PC-9 (cell line): ENCODE results near the gene UNC13B. TPM values are rescaled to one million over a fixed set of nuclear protein-coding genes. Genes with fewer than 3 reads are reported as not detected.
"Not testable (repeated sequence)": the region's sequence is repeated elsewhere in the genome, so short reads cannot be mapped to it uniquely, and the experiment has no call there.

Experiments
- BruUV-seq: library from RNA; stranded (reverse); fragments of 400-500 nt; replicated peaks from 2 replicates; lab custom pipeline; 2021; lab: Mats Ljungman, UMichigan
- CTCF ChIA-PET: fragments of 300-600 bp; sonication (Branson Sonifier 250); formaldehyde crosslinking; loops from one replicate; lab custom pipeline; 2022; ENCODE audit warnings: antibody characterized with exemption; lab: Charles Lee
- POLR2A ChIA-PET: fragments of 300-600 bp; sonication (Branson Sonifier 250); formaldehyde crosslinking; loops from one replicate; lab custom pipeline; 2022; ENCODE audit warnings: antibody characterized with exemption; ENCODE audit not compliant: unreplicated experiment; lab: Charles Lee
- DNase-seq, 2 experiments: peaks; one replicate each; pipeline versions ENCODE4 v3.0.0 to v3.0.0-alpha.2; 2015 to 2022; ENCODE audit warnings: mixed read lengths in 1 of 2
- H2AFZ ChIP-seq: fragments of 200-600 bp; sonication (generic); 2 replicates; pipeline ENCODE4 v1.8.1; 2017; ENCODE audit warnings: antibody characterized with exemption
- H3F3A ChIP-seq: fragments of 200-600 bp; sonication (generic); 2 replicates; pipeline ENCODE4 v1.8.1; 2017; ENCODE audit warnings: antibody characterized with exemption, mild to moderate bottlenecking, low read depth; ENCODE audit not compliant: insufficient read depth
- H3K27ac ChIP-seq: fragments of 200-600 bp; sonication (generic); 2 replicates; pipeline ENCODE4 v1.6.1; 2016; ENCODE audit warnings: mixed run types
- H3K27me3 ChIP-seq: fragments of 200-600 bp; sonication (generic); 2 replicates; pipeline ENCODE4 v1.6.1; 2016; ENCODE audit warnings: low read depth, mixed run types; ENCODE audit not compliant: insufficient read depth
- H3K36me3 ChIP-seq: fragments of 200-600 bp; sonication (generic); 2 replicates; pipeline ENCODE4 v1.6.1; 2016; ENCODE audit warnings: low read depth, mixed run types
- H3K4me1 ChIP-seq: fragments of 200-600 bp; sonication (generic); replicated peaks from 2 replicates; pipeline ENCODE4 v1.6.1; 2016; ENCODE audit warnings: mixed run types; ENCODE audit not compliant: insufficient read depth
- H3K4me2 ChIP-seq: fragments of 200-600 bp; sonication (generic); 2 replicates; pipeline ENCODE4 v1.6.1; 2017; ENCODE audit warnings: mixed run types
- H3K4me3 ChIP-seq: fragments of 200-600 bp; sonication (generic); 2 replicates; pipeline ENCODE4 v1.6.1; 2016; ENCODE audit warnings: mixed run types
- H3K79me2 ChIP-seq: fragments of 200-600 bp; sonication (generic); 2 replicates; pipeline ENCODE4 v1.6.1; 2017; ENCODE audit warnings: low read depth, mixed run types
- H3K9me2 ChIP-seq: fragments of 200-600 bp; sonication (generic); 2 replicates; pipeline ENCODE4 v1.8.1; 2017; ENCODE audit warnings: mild to moderate bottlenecking; ENCODE audit not compliant: insufficient read depth
- H3K9me3 ChIP-seq: fragments of 200-600 bp; sonication (generic); 2 replicates; pipeline ENCODE4 v1.8.1; 2016; ENCODE audit warnings: low read depth; ENCODE audit not compliant: insufficient read depth
- H4K20me1 ChIP-seq: fragments of 200-600 bp; sonication (generic); 2 replicates; pipeline ENCODE4 v1.8.1; 2017; ENCODE audit not compliant: insufficient read depth
- CTCF ChIP-seq: fragments of 200-600 bp; sonication (generic); conservative IDR thresholded peaks from 2 replicates; pipeline ENCODE4 v1.6.1; 2017; ENCODE audit warnings: mixed run types, antibody characterized with exemption, mild to moderate bottlenecking, moderate library complexity
- EZH2 ChIP-seq: fragments of 200-600 bp; sonication (generic); IDR thresholded peaks from 2 replicates; pipeline ENCODE4 v1.8.0; 2017; ENCODE audit warnings: antibody characterized with exemption, low read depth
- intact Hi-C: fragments of 100-400 bp; cut with micrococcal nuclease; formaldehyde crosslinking; loops from one replicate; pipeline ENCODE4 v1.10.0; 2022; ENCODE audit not compliant: unreplicated experiment
- total RNA-seq: library from RNA; stranded (reverse); gene quantifications from 2 replicates; pipeline ENCODE4 v1.2.3, GENCODE V29; 2021

Gene UNC13B
- total RNA-seq, 1 experiment from 2014 or later, result not detected

GRCh38 chr9:35164711-35165110 is 2.9 kb downstream of the UNC13B start:
- H3K27ac ChIP-seq, result no peak overlapping the region
- H3K79me2 ChIP-seq, result no peaks in the 10 kb centered on the region
- no peaks in the 10 kb centered on the region for H3K9me2 ChIP-seq
- BruUV-seq, result no TSS peak
- H3K4me1 ChIP-seq, result no peaks in the 10 kb centered on the region
- H3K9me3 ChIP-seq, result no peaks in the 10 kb centered on the region
- no peaks in the 10 kb centered on the region for H3F3A ChIP-seq
- TF ChIP-seq EZH2 (no peak), CTCF (no peak)
- ChIA-PET CTCF (no interaction called here), POLR2A (no interaction called here)
- no peak overlapping the region for H2AFZ ChIP-seq
- no peak for DNase-seq
- intact Hi-C loops, result no loop called here
- no peak overlapping the region for H3K4me3 ChIP-seq
- no peaks in the 10 kb centered on the region for H3K36me3 ChIP-seq
- no peaks in the 10 kb centered on the region for H4K20me1 ChIP-seq
- H3K27me3 ChIP-seq, result no peaks in the 10 kb centered on the region
- H3K4me2 ChIP-seq, result no peak overlapping the region

GRCh38 chr9:35167429-35167828 is 5.6 kb downstream of the UNC13B start:
- intact Hi-C loops, H3K79me2 ChIP-seq, POLR2A ChIA-PET, H4K20me1 ChIP-seq, CTCF ChIA-PET, H3K4me1 ChIP-seq, H3K27ac ChIP-seq, H3K9me3 ChIP-seq, H3K36me3 ChIP-seq, H3K4me2 ChIP-seq, H2AFZ ChIP-seq, H3K27me3 ChIP-seq, DNase-seq, BruUV-seq, H3K4me3 ChIP-seq, H3K9me2 ChIP-seq, H3F3A ChIP-seq: not testable (repeated sequence)

GRCh38 chr9:35168963-35169362 is 7.2 kb downstream of the UNC13B start:
- no peak overlapping the region for H3K4me3 ChIP-seq
- no peak overlapping the region for H3K27ac ChIP-seq
- no peak for DNase-seq
- no TSS peak for BruUV-seq
- H3K27me3 ChIP-seq, result no peaks in the 10 kb centered on the region
- POLR2A ChIA-PET, result no interaction called here
- H3K79me2 ChIP-seq, result no peaks in the 10 kb centered on the region
- H3K36me3 ChIP-seq, result no peaks in the 10 kb centered on the region
- H3K9me3 ChIP-seq, result no peaks in the 10 kb centered on the region
- intact Hi-C loops, result no loop called here
- no peak overlapping the region for H3K4me2 ChIP-seq
- CTCF ChIA-PET, result no interaction called here
- no peaks in the 10 kb centered on the region for H4K20me1 ChIP-seq
- H3K4me1 ChIP-seq, result no peaks in the 10 kb centered on the region
- H3F3A ChIP-seq, result no peaks in the 10 kb centered on the region
- H3K9me2 ChIP-seq, result no peaks in the 10 kb centered on the region
- H2AFZ ChIP-seq, result no peak overlapping the region
- TF ChIP-seq CTCF (no peak), EZH2 (no peak)

- BruUV-seq, result no TSS peak
- no peaks in the 10 kb centered on the region for H3K9me3 ChIP-seq
- no peaks in the 10 kb centered on the region for H3K36me3 ChIP-seq
- no peak overlapping the region for H3K4me2 ChIP-seq
- H2AFZ ChIP-seq, result no peak overlapping the region
- no peak overlapping the region for H3K27ac ChIP-seq
- no peak for TF ChIP-seq EZH2
- TF ChIP-seq CTCF, result no peak
- no peak for DNase-seq
- H4K20me1 ChIP-seq, result no peaks in the 10 kb centered on the region
- ChIA-PET POLR2A (no interaction called here), CTCF (no interaction called here)
- H3K4me1 ChIP-seq, result no peaks in the 10 kb centered on the region
- H3K4me3 ChIP-seq, result no peak overlapping the region
- H3F3A ChIP-seq, result no peaks in the 10 kb centered on the region
- intact Hi-C loops, result no loop called here
- no peaks in the 10 kb centered on the region for H3K9me2 ChIP-seq
- no peaks in the 10 kb centered on the region for H3K27me3 ChIP-seq
- H3K79me2 ChIP-seq, result no peaks in the 10 kb centered on the region
These were observed 11.1 kb downstream of the UNC13B start for GRCh38 chr9:35172878-35173277.
